Measurements from ENCODE around the gene KRTAP2-2.
"Not testable (repeated sequence)": the region's sequence is repeated elsewhere in the genome, so short reads cannot be mapped to it uniquely, and the experiment has no call there.

The KRTAP2-2 gene

GRCh38 chr17:41055130-41055529, at the start of gene KRTAP2-2:
Gene KRTAP2-2, minus strand, starts transcription at chr17:41055230. Its CDS starts 19 bp downstream, at chr17:41055211.
- not testable (repeated sequence) for H4K20me1 ChIP-seq (ENCODE audit: low read depth, low read length); H3K27me3 ChIP-seq (ENCODE audit: low read length); H3K36me3 ChIP-seq (ENCODE audit: low read length); H3K9me2 ChIP-seq (replicated peaks; ENCODE audit: insufficient read depth, low read length); H3F3A ChIP-seq (ENCODE audit: insufficient read depth); H2AFZ ChIP-seq (ENCODE audit: low read depth, low read length, severe bottlenecking); H3K4me3 ChIP-seq (ENCODE audit: insufficient read depth, low read length, poor library complexity, severe bottlenecking); H3K9ac ChIP-seq (ENCODE audit: low read length); H3K27ac ChIP-seq (ENCODE audit: low read depth, low read length); H3K4me2 ChIP-seq (ENCODE audit: low read depth, low read length, poor library complexity, severe bottlenecking); H3K9me3 ChIP-seq (ENCODE audit: insufficient read depth, low read length); H3K79me2 ChIP-seq (ENCODE audit: insufficient read depth, low read length)

GRCh38 chr17:41104386-41105038, 49.5 kb upstream of the KRTAP2-2 start:
- not testable (repeated sequence) for H3K27ac ChIP-seq (ENCODE audit: low read depth, low read length); H3K9ac ChIP-seq (ENCODE audit: low read length); H3F3A ChIP-seq (ENCODE audit: insufficient read depth); H3K9me3 ChIP-seq (ENCODE audit: insufficient read depth, low read length); H3K79me2 ChIP-seq (ENCODE audit: insufficient read depth, low read length); H3K9me2 ChIP-seq (replicated peaks; ENCODE audit: insufficient read depth, low read length); H4K20me1 ChIP-seq (ENCODE audit: low read depth, low read length); H3K36me3 ChIP-seq (ENCODE audit: low read length); H3K4me2 ChIP-seq (ENCODE audit: low read depth, low read length, poor library complexity, severe bottlenecking); H3K27me3 ChIP-seq (ENCODE audit: low read length); H2AFZ ChIP-seq (ENCODE audit: low read depth, low read length, severe bottlenecking); H3K4me3 ChIP-seq (ENCODE audit: insufficient read depth, low read length, poor library complexity, severe bottlenecking)

DNA sequence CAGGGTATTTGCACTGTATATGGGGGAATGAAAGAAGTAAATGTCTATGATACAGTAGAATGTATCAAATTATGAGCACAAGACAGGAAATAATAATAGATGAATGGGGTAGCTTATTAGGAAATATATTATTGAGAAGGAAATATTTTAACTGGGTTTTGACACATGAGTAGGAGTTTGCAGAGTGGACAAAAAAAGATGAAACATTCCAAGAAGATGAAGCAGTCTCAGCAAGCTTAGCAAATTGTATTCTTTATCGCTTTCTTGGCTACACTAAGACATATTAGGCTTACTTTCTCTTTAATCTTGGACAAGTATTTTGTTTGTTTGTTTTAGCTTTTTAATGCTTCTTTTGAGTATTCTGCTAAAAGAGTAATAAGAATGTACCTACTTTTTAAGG, 48.9 kb upstream of the KRTAP2-2 start:
- H3K36me3 ChIP-seq (ENCODE audit: low read length) = no peaks in the 10 kb centered on the region
- no peaks in the 10 kb centered on the region for H4K20me1 ChIP-seq (ENCODE audit: low read depth, low read length)
- no peak overlapping the region for H3K27ac ChIP-seq (ENCODE audit: low read depth, low read length)
- no peaks in the 10 kb centered on the region for H3F3A ChIP-seq (ENCODE audit: insufficient read depth)
- H3K4me2 ChIP-seq (ENCODE audit: low read depth, low read length, poor library complexity, severe bottlenecking) = no peak overlapping the region
- no peak overlapping the region for H3K9ac ChIP-seq (ENCODE audit: low read length)
- no peaks in the 10 kb centered on the region for H3K79me2 ChIP-seq (ENCODE audit: insufficient read depth, low read length)
- no peak overlapping the region for H3K4me3 ChIP-seq (ENCODE audit: insufficient read depth, low read length, poor library complexity, severe bottlenecking)
- no peak overlapping the region for H2AFZ ChIP-seq (ENCODE audit: low read depth, low read length, severe bottlenecking)
- H3K9me3 ChIP-seq (ENCODE audit: insufficient read depth, low read length) = no peaks in the 10 kb centered on the region
- no peaks in the 10 kb centered on the region for H3K9me2 ChIP-seq (replicated peaks; ENCODE audit: insufficient read depth, low read length)
- no peaks in the 10 kb centered on the region for H3K27me3 ChIP-seq (ENCODE audit: low read length)
- TF ChIP-seq CTCF (IDR thresholded peaks at IDR 0.05; ENCODE audit: insufficient read depth, low read length, poor library complexity, severe bottlenecking) (no peak), EZH2phosphoT487 (conservative IDR thresholded peaks at IDR 0.05; ENCODE audit: low read length) (no peak)

- no peak within 1 kb of the TSS for H2AFZ ChIP-seq (ENCODE audit: low read depth, low read length, severe bottlenecking)
- H3K27me3 ChIP-seq (ENCODE audit: low read length) = no peaks in the 10 kb centered on the region
- H4K20me1 ChIP-seq (ENCODE audit: low read depth, low read length) = no peaks in the 10 kb centered on the region
- no peak within 1 kb of the TSS for H3K4me3 ChIP-seq (ENCODE audit: insufficient read depth, low read length, poor library complexity, severe bottlenecking)
- H3K9ac ChIP-seq (ENCODE audit: low read length) = no peak within 1 kb of the TSS
- H3K9me2 ChIP-seq (replicated peaks; ENCODE audit: insufficient read depth, low read length) = no peaks in the 10 kb centered on the region
- TF ChIP-seq CTCF (IDR thresholded peaks at IDR 0.05; ENCODE audit: insufficient read depth, low read length, poor library complexity, severe bottlenecking) (no peak), EZH2phosphoT487 (conservative IDR thresholded peaks at IDR 0.05; ENCODE audit: low read length) (no peak)
- no peaks in the 10 kb centered on the region for H3K79me2 ChIP-seq (ENCODE audit: insufficient read depth, low read length)
- H3K36me3 ChIP-seq (ENCODE audit: low read length) = no peaks in the 10 kb centered on the region
- H3K27ac ChIP-seq (ENCODE audit: low read depth, low read length) = no peak within 1 kb of the TSS
- H3K9me3 ChIP-seq (ENCODE audit: insufficient read depth, low read length) = no peaks in the 10 kb centered on the region
- H3K4me2 ChIP-seq (ENCODE audit: low read depth, low read length, poor library complexity, severe bottlenecking) = no peak within 1 kb of the TSS
- no peaks in the 10 kb centered on the region for H3F3A ChIP-seq (ENCODE audit: insufficient read depth)
Measured at GRCh38 chr17:41101586-41102259, 46.7 kb upstream of the KRTAP2-2 start, which contains the start of gene KRTAP4-16. Gene KRTAP4-16, minus strand, starts transcription at chr17:41102209. Its CDS starts 0 bp downstream, at chr17:41102209.

GRCh38 chr17:41099682-41100480, 44.9 kb upstream of the KRTAP2-2 start:
- H3K9me3 ChIP-seq (ENCODE audit: insufficient read depth, low read length); H3K79me2 ChIP-seq (ENCODE audit: insufficient read depth, low read length); H3K4me2 ChIP-seq (ENCODE audit: low read depth, low read length, poor library complexity, severe bottlenecking); H3F3A ChIP-seq (ENCODE audit: insufficient read depth); H3K27ac ChIP-seq (ENCODE audit: low read depth, low read length); H3K9ac ChIP-seq (ENCODE audit: low read length); H3K9me2 ChIP-seq (replicated peaks; ENCODE audit: insufficient read depth, low read length); H3K36me3 ChIP-seq (ENCODE audit: low read length); H3K27me3 ChIP-seq (ENCODE audit: low read length); H4K20me1 ChIP-seq (ENCODE audit: low read depth, low read length); H3K4me3 ChIP-seq (ENCODE audit: insufficient read depth, low read length, poor library complexity, severe bottlenecking); H2AFZ ChIP-seq (ENCODE audit: low read depth, low read length, severe bottlenecking): not testable (repeated sequence)
